ENCODE data around the gene ZBTB12. TPM values are rescaled to one million over a fixed set of nuclear protein-coding genes. Genes with fewer than 3 reads are reported as not detected.

The ZBTB12 gene
- total and polyA plus RNA-seq, 2 of the 8 experiments (the other 6 are each of a cell fraction or from before 2014, with no cell fraction given): 20.7 to 40.8 TPM

DNA sequence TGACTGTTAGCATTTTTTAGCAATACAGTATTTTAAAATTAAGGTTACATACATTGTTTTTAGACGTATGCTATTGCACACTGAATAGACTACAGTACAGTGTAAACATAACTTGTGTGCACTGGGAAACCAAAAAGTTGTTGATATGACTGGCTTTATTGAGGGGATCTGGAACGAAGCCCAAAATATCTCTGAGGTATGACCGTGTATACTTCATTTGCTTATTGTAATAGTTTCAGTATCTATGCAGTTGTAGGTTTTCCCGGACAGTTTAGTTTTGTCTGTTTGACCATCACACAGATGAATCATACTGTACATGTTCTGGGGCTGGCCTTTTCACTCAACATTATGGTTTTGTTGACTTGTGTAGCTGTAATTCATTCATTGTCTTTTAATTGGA, 6.9 kb upstream of the ZBTB12 start:
- no peak overlapping the region for H2BK5ac ChIP-seq (ENCODE audit: low read depth, low read length)
- H3K56ac ChIP-seq (replicated peaks; ENCODE audit: insufficient read length, low read depth, low read length): no peak overlapping the region
- H4K91ac ChIP-seq (replicated peaks; ENCODE audit: insufficient read length, low read length): no peak overlapping the region
- H3K27ac ChIP-seq (ENCODE audit: low read depth, low read length): no peak overlapping the region
- no peak overlapping the region for H3K4me3 ChIP-seq (ENCODE audit: extremely low read depth in 1 of 4, insufficient read depth in 2 of 4, low read depth in 3 of 4, low read length in 4 of 4)
- H3K79me2 ChIP-seq (ENCODE audit: control insufficient read depth in 1 of 2, insufficient read depth in 2 of 2, low read length in 2 of 2): no peaks in the 10 kb centered on the region
- H3K4ac ChIP-seq (replicated peaks; ENCODE audit: insufficient read length, low read depth, low read length): no peak overlapping the region
- H4K8ac ChIP-seq (ENCODE audit: extremely low read depth, insufficient read depth, low read length): no peak overlapping the region
- no peak overlapping the region for H2AK5ac ChIP-seq (ENCODE audit: low read depth, low read length)
- H3K4me1 ChIP-seq (replicated peaks in 1 of 4; ENCODE audit: control insufficient read depth in 3 of 4, insufficient read depth in 4 of 4, low read length in 3 of 4): peaks cover 0 to 9% (median 5%) of the 10 kb centered on the region in 4 experiments; a peak in 3 of 7 replicates
- H2AFZ ChIP-seq (ENCODE audit: low read length): no peak overlapping the region
- H2BK120ac ChIP-seq (replicated peaks; ENCODE audit: low read depth, low read length): no peak overlapping the region
- POLR2A ChIA-PET (ENCODE audit: partially characterized antibody): interaction anchor here (0.6 to 1.7 kb wide), 6 partner anchors 11 to 192 kb away, joined by 3 to 6 read pairs (median 4); partner anchors contain the start of gene EHMT2
- no peaks in the 10 kb centered on the region for H4K20me1 ChIP-seq (replicated peaks in 1 of 2; ENCODE audit: control insufficient read depth in 1 of 2, insufficient read depth in 2 of 2, low read length in 2 of 2)
- no peak overlapping the region for H3K9ac ChIP-seq (replicated peaks in 1 of 4; ENCODE audit: extremely low read depth in 1 of 4, low read depth in 3 of 4, low read length in 3 of 4)
- no peak overlapping the region for H3K18ac ChIP-seq (ENCODE audit: extremely low read depth, low read length)
- H3K9me3 ChIP-seq (ENCODE audit: insufficient read depth in 2 of 2, low read depth in 1 of 2, low read length in 1 of 2): no peaks in the 10 kb centered on the region
- H3K14ac ChIP-seq (ENCODE audit: insufficient read length): no peak overlapping the region
- no peaks in the 10 kb centered on the region for H3K79me1 ChIP-seq (ENCODE audit: low read depth, low read length)
- no peak overlapping the region for H2BK15ac ChIP-seq (ENCODE audit: low read length)
- no peak for DNase-seq (ENCODE audit: low read depth in 1 of 2, low spot score in 2 of 2)
- H3K4me2 ChIP-seq (ENCODE audit: insufficient read depth in 1 of 2, low read depth in 2 of 2, low read length in 2 of 2): no peak overlapping the region
- no peaks in the 10 kb centered on the region for H3K27me3 ChIP-seq (replicated peaks in 1 of 4; ENCODE audit: control insufficient read depth in 3 of 4, extremely low read depth in 1 of 4, insufficient read depth in 3 of 4, low read length in 3 of 4)
- H4K5ac ChIP-seq (ENCODE audit: insufficient read length, low read depth, low read length): no peak overlapping the region
- TF ChIP-seq EGR1 (IDR thresholded peaks at IDR 0.05; ENCODE audit: borderline replicate concordance, low read depth, low read length) (no peak), GTF2F1 (IDR thresholded peaks at IDR 0.05; ENCODE audit: borderline replicate concordance, low read depth, low read length) (no peak), JUN (IDR thresholded peaks at IDR 0.05; ENCODE audit: low read depth, low read length) (no peak), RAD21 (IDR thresholded peaks at IDR 0.05 in 1 of 2, conservative IDR thresholded peaks at IDR 0.05 in 1 of 2; ENCODE audit: low read depth in 2 of 2, low read length in 2 of 2) (no peak), SUZ12 (IDR thresholded peaks at IDR 0.05; ENCODE audit: low read length) (no peak), EZH2 (IDR thresholded peaks at IDR 0.05; ENCODE audit: low read depth, low read length, severe bottlenecking) (no peak), NRF1 (IDR thresholded peaks at IDR 0.05; ENCODE audit: low read depth, low read length) (no peak), POU5F1 (IDR thresholded peaks at IDR 0.05; ENCODE audit: low read depth, low read length) (no peak)
- H3K23ac ChIP-seq (ENCODE audit: insufficient read length): no peak overlapping the region
- 86% methylated on average over 4 of the region's 4 CpGs; no CpG with 5 or more reads in 1 of the 2 experiments for WGBS, 2 experiments (ENCODE audit: extremely low coverage in 1 of 2, insufficient coverage in 1 of 2, insufficient read length in 1 of 2, insufficient replicate concordance in 2 of 2, low coverage in 1 of 2, low lambda C conversion rate in 2 of 2, missing lambda C conversion rate in 1 of 2)
- no peak for FAIRE-seq
- H3K36me3 ChIP-seq (ENCODE audit: control insufficient read depth in 2 of 4, insufficient read depth in 4 of 4, low read length in 3 of 4): no peaks in the 10 kb centered on the region
- H2BK20ac ChIP-seq (ENCODE audit: low read length): no peak overlapping the region
- no peak overlapping the region for H2BK12ac ChIP-seq (ENCODE audit: low read depth, low read length)
- CTCF ChIA-PET (ENCODE audit: partially characterized antibody): interaction anchor here (0.7 to 1.5 kb wide), 4 partner anchors 12 to 136 kb away, joined by 3 to 5 read pairs (median 3); partner anchors contain the start of gene NEU1
- H3K23me2 ChIP-seq (ENCODE audit: low read depth, low read length): no peaks in the 10 kb centered on the region
